Astrocyte (in vitro differentiated cells and primary cell): Measurements from ENCODE around the gene CASK.

ENCODE experiments used
- CTCF ChIP-seq: IDR thresholded peaks from 2 replicates; pipeline ENCODE4 v1.5.1; 2011; ENCODE audit warnings: low read depth, mild to moderate bottlenecking, inconsistent platforms, low read length, moderate library complexity; ENCODE audit not compliant: insufficient read depth
- EZH2 ChIP-seq: IDR thresholded peaks from 2 replicates; pipeline ENCODE4 v1.6.1; 2012; ENCODE audit warnings: mild to moderate bottlenecking, low read length, inconsistent platforms; ENCODE audit not compliant: insufficient read depth

GRCh38 chrX:41558531-41558930 lies 364.8 kb downstream of the CASK start:
- TF ChIP-seq CTCF (peak; percentile 32), EZH2 (no peak)
